ENCODE measurements around the gene BBIP1.

DNA sequence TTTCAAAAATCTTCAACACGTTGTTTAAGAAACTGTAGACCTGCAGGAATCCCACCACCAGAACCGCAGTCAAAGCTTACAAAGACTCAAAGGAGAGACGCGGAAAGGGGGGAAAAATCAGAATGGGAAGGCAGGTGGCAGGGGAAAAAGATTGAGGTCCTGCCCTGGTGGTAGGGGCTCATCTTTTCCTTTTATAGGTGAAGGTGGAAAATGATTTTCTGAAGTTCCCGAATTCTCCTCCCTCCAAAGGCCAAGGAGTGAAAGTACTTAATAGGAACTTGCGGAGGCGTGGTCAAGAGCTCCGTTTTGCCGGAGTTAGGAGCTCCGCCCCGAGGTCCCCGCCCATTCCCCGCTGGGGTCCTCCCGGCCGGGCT is 724 bp downstream of the BBIP1 start:
- TF ChIP-seq, protein P1, sequence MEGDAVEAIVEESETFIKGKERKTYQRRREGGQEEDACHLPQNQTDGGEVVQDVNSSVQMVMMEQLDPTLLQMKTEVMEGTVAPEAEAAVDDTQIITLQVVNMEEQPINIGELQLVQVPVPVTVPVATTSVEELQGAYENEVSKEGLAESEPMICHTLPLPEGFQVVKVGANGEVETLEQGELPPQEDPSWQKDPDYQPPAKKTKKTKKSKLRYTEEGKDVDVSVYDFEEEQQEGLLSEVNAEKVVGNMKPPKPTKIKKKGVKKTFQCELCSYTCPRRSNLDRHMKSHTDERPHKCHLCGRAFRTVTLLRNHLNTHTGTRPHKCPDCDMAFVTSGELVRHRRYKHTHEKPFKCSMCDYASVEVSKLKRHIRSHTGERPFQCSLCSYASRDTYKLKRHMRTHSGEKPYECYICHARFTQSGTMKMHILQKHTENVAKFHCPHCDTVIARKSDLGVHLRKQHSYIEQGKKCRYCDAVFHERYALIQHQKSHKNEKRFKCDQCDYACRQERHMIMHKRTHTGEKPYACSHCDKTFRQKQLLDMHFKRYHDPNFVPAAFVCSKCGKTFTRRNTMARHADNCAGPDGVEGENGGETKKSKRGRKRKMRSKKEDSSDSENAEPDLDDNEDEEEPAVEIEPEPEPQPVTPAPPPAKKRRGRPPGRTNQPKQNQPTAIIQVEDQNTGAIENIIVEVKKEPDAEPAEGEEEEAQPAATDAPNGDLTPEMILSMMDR (IDR thresholded peaks at IDR 0.05) = peak in 1 of 3 experiments; percentile 14
- TF ChIP-seq POLR2A (IDR thresholded peaks at IDR 0.05) = no peak
